Measurements from ENCODE around the gene UACA. TPM values are rescaled to one million over a fixed set of nuclear protein-coding genes. Genes with fewer than 3 reads are reported as not detected.

UACA gene
- total and polyA plus RNA-seq, 2 of the 8 experiments (the other 6 are each of a cell fraction or from before 2014, with no cell fraction given), result 28.6 to 38.9 TPM

- Histone ChIP-seq H3K14ac (ENCODE audit: insufficient read length) (no peak overlapping the region), H4K5ac (ENCODE audit: insufficient read length, low read depth, low read length) (no peak overlapping the region), H3K56ac (replicated peaks; ENCODE audit: insufficient read length, low read depth, low read length) (no peak overlapping the region), H3K9ac (replicated peaks in 1 of 4; ENCODE audit: extremely low read depth in 1 of 4, low read depth in 3 of 4, low read length in 3 of 4) (no peak overlapping the region), H2BK120ac (replicated peaks; ENCODE audit: low read depth, low read length) (no peak overlapping the region), H3K27ac (ENCODE audit: low read depth, low read length) (no peak overlapping the region), H3K79me2 (ENCODE audit: control insufficient read depth in 1 of 2, insufficient read depth in 2 of 2, low read length in 2 of 2) (no peaks in the 10 kb centered on the region), H3K23ac (ENCODE audit: insufficient read length) (no peak overlapping the region), H2AFZ (ENCODE audit: low read length) (no peak overlapping the region), H3K9me3 (ENCODE audit: insufficient read depth in 2 of 2, low read depth in 1 of 2, low read length in 1 of 2) (no peaks in the 10 kb centered on the region), H3K18ac (ENCODE audit: extremely low read depth, low read length) (no peak overlapping the region), H3K4me1 (replicated peaks in 1 of 4; ENCODE audit: control insufficient read depth in 3 of 4, insufficient read depth in 4 of 4, low read length in 3 of 4) (no peaks in the 10 kb centered on the region), H4K8ac (ENCODE audit: extremely low read depth, insufficient read depth, low read length) (no peak overlapping the region), H3K4me3 (ENCODE audit: extremely low read depth in 1 of 4, insufficient read depth in 2 of 4, low read depth in 3 of 4, low read length in 4 of 4) (no peak overlapping the region), H3K4ac (replicated peaks; ENCODE audit: insufficient read length, low read depth, low read length) (no peak overlapping the region), H3K79me1 (ENCODE audit: low read depth, low read length) (no peaks in the 10 kb centered on the region), H3K36me3 (ENCODE audit: control insufficient read depth in 2 of 4, insufficient read depth in 4 of 4, low read length in 3 of 4) (no peaks in the 10 kb centered on the region; a peak in 1 of 8 replicates), H2BK20ac (ENCODE audit: low read length) (no peak overlapping the region), H2BK15ac (ENCODE audit: low read length) (no peak overlapping the region), H4K91ac (replicated peaks; ENCODE audit: insufficient read length, low read length) (no peak overlapping the region), H2BK12ac (ENCODE audit: low read depth, low read length) (no peak overlapping the region), H3K23me2 (ENCODE audit: low read depth, low read length) (no peaks in the 10 kb centered on the region), H4K20me1 (replicated peaks in 1 of 2; ENCODE audit: control insufficient read depth in 1 of 2, insufficient read depth in 2 of 2, low read length in 2 of 2) (no peaks in the 10 kb centered on the region), H2BK5ac (ENCODE audit: low read depth, low read length) (no peak overlapping the region), H2AK5ac (ENCODE audit: low read depth, low read length) (no peak overlapping the region), H3K4me2 (ENCODE audit: insufficient read depth in 1 of 2, low read depth in 2 of 2, low read length in 2 of 2) (no peak overlapping the region), H3K27me3 (replicated peaks in 1 of 4; ENCODE audit: control insufficient read depth in 3 of 4, extremely low read depth in 1 of 4, insufficient read depth in 3 of 4, low read length in 3 of 4) (no peaks in the 10 kb centered on the region)
- DNase-seq (ENCODE audit: low read depth in 1 of 2, low spot score in 2 of 2), result no peak
- ChIA-PET POLR2A (ENCODE audit: partially characterized antibody) (no interaction called here), CTCF (ENCODE audit: partially characterized antibody) (interaction anchor here (1.0 kb wide), 1 partner anchor 137 kb away, joined by 3 read pairs; no protein-coding TSS in a partner anchor)
- no peak for FAIRE-seq
- WGBS, 2 experiments (ENCODE audit: extremely low coverage in 1 of 2, insufficient coverage in 1 of 2, insufficient read length in 1 of 2, insufficient replicate concordance in 2 of 2, low coverage in 1 of 2, low lambda C conversion rate in 2 of 2, missing lambda C conversion rate in 1 of 2), result 90% methylated on average over 3 of the region's 3 CpGs; no CpG with 5 or more reads in 1 of the 2 experiments
- TF ChIP-seq SAP30 (IDR thresholded peaks at IDR 0.05; ENCODE audit: insufficient read depth, insufficient replicate concordance, low read length) (no peak), NRF1 (IDR thresholded peaks at IDR 0.05; ENCODE audit: low read depth, low read length) (no peak), BRCA1 (IDR thresholded peaks at IDR 0.05; ENCODE audit: low read depth, low read length) (no peak)
These were observed 75.9 kb downstream of the UACA start for GRCh38 chr15:70687482-70687881.
